DND-41 (cell line): Measurements from ENCODE around the gene ANKS1B.

Experiments used
- ATAC-seq: fragments of 200-7000 bp; cut with Tn5 transposase; 3 replicates; pipeline ENCODE4 v1.9.1; 2021; ENCODE audit warnings: low read depth; ENCODE audit not compliant: insufficient read depth
- DNase-seq: peaks from one replicate; pipeline ENCODE4 v3.0.0-alpha.2; 2020
- H2AFZ ChIP-seq: 2 replicates; pipeline ENCODE4 v1.6.0; 2012; ENCODE audit warnings: low read depth, low read length
- H3K27ac ChIP-seq: 2 replicates; pipeline ENCODE4 v1.5.1; 2012; ENCODE audit warnings: low read length, inconsistent platforms
- H3K27me3 ChIP-seq: fragments of 200-600 bp; sonication (generic); 2 replicates; pipeline ENCODE4 v1.6.0; 2012; ENCODE audit warnings: low read length, mild to moderate bottlenecking, inconsistent platforms; ENCODE audit not compliant: insufficient read depth, poor library complexity
- H3K36me3 ChIP-seq: 2 replicates; pipeline ENCODE4 v1.5.1; 2012; ENCODE audit warnings: low read length, inconsistent platforms; ENCODE audit not compliant: insufficient read depth
- H3K4me1 ChIP-seq: 2 replicates; pipeline ENCODE4 v1.5.1; 2012; ENCODE audit warnings: mild to moderate bottlenecking, low read length; ENCODE audit not compliant: insufficient read depth
- H3K4me2 ChIP-seq: 2 replicates; pipeline ENCODE4 v1.6.0; 2012; ENCODE audit warnings: mild to moderate bottlenecking, moderate library complexity, low read length, inconsistent platforms; ENCODE audit not compliant: insufficient read depth
- H3K4me3 ChIP-seq, 2 experiments: fragments of 200-600 bp in 1 of 2; shearing (Covaris generic) in 1 of 2; 2 replicates each; pipeline ENCODE4 v1.5.1; 2012 to 2016; ENCODE audit warnings: inconsistent platforms in 2 of 2, low read length in 2 of 2, mild to moderate bottlenecking in 2 of 2, low read depth in 1 of 2, moderate library complexity in 1 of 2
- H3K79me2 ChIP-seq: 2 replicates; pipeline ENCODE4 v1.6.0; 2012; ENCODE audit warnings: low read length, inconsistent platforms; ENCODE audit not compliant: insufficient read depth
- H3K9ac ChIP-seq: 2 replicates; pipeline ENCODE4 v1.6.0; 2012; ENCODE audit warnings: low read depth, mild to moderate bottlenecking, inconsistent platforms, low read length, moderate library complexity
- H3K9me3 ChIP-seq: 2 replicates; pipeline ENCODE4 v1.5.1; 2012; ENCODE audit warnings: low read length, moderate library complexity, mild to moderate bottlenecking, inconsistent platforms; ENCODE audit not compliant: insufficient read depth, severe bottlenecking
- H4K20me1 ChIP-seq: 2 replicates; pipeline ENCODE4 v1.6.0; 2012; ENCODE audit warnings: low read length; ENCODE audit not compliant: insufficient read depth
- EZH2 ChIP-seq: IDR thresholded peaks from 3 replicates; pipeline ENCODE4 v1.6.1; 2012; ENCODE audit warnings: borderline replicate concordance, low read depth, mild to moderate bottlenecking, moderate library complexity, low read length, inconsistent platforms; ENCODE audit not compliant: severe bottlenecking
- TF ChIP-seq, protein P1 (sequence below): IDR thresholded peaks from 2 replicates; pipeline ENCODE4 v1.5.1; 2012; ENCODE audit warnings: borderline replicate concordance, low read length, moderate library complexity, mild to moderate bottlenecking; ENCODE audit not compliant: poor library complexity, severe bottlenecking; ENCODE audit errors: extremely low read depth

ANKS1B gene

DNA sequence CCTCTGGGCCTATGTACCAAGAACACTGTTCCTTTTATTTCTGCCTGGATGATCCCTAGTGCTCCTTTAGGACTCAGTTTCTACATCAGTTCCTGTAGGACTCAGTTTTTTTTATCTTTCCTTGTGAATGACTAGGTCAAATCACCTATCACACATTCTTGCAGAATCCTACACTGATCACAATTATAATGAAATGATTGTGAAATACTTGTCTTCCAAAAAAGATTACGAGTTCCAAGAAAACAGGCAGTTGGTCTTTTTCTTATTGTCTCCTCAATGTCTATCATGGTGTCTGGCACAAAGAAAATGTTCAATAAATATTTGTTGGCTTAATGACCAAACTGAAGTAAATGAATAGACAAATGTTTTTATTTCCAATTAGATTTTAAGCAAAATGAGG, 432.7 kb downstream of the ANKS1B start:
- H3K9me3 ChIP-seq = no peaks in the 10 kb centered on the region
- no peak for DNase-seq
- no peak overlapping the region for H2AFZ ChIP-seq
- no peaks in the 10 kb centered on the region for H3K4me1 ChIP-seq
- no peak overlapping the region for H3K9ac ChIP-seq
- H3K79me2 ChIP-seq = no peaks in the 10 kb centered on the region
- no peak overlapping the region for H3K4me3 ChIP-seq
- no peak overlapping the region for H3K4me2 ChIP-seq
- no peaks in the 10 kb centered on the region for H4K20me1 ChIP-seq
- H3K27ac ChIP-seq = no peak overlapping the region
- no peaks in the 10 kb centered on the region for H3K27me3 ChIP-seq
- TF ChIP-seq, protein P1, sequence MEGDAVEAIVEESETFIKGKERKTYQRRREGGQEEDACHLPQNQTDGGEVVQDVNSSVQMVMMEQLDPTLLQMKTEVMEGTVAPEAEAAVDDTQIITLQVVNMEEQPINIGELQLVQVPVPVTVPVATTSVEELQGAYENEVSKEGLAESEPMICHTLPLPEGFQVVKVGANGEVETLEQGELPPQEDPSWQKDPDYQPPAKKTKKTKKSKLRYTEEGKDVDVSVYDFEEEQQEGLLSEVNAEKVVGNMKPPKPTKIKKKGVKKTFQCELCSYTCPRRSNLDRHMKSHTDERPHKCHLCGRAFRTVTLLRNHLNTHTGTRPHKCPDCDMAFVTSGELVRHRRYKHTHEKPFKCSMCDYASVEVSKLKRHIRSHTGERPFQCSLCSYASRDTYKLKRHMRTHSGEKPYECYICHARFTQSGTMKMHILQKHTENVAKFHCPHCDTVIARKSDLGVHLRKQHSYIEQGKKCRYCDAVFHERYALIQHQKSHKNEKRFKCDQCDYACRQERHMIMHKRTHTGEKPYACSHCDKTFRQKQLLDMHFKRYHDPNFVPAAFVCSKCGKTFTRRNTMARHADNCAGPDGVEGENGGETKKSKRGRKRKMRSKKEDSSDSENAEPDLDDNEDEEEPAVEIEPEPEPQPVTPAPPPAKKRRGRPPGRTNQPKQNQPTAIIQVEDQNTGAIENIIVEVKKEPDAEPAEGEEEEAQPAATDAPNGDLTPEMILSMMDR = no peak
- TF ChIP-seq EZH2 = no peak
- ATAC-seq = no peak
- no peaks in the 10 kb centered on the region for H3K36me3 ChIP-seq

DNA sequence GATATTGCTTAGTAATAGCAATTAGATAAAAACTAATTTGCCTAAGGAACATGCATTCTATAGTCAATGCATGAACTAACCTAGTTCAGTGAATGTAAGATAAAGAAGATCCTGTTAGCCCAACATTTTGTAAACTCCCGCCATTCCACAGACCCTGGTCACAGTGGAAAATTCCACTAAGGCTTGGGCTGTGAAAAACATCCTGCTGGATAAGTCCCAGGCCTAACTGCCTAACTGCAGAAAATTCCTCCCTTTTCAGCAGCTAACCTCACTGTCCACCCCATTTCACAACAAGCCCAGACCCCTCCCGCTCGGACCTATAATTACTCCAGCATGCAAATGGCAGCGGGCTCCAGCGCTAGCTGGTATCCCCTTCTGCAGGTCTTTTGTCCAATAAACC, 435.1 kb downstream of the ANKS1B start:
- no peak overlapping the region for H3K9ac ChIP-seq
- H4K20me1 ChIP-seq = no peaks in the 10 kb centered on the region
- H3K4me2 ChIP-seq = no peak overlapping the region
- H3K27me3 ChIP-seq = no peaks in the 10 kb centered on the region
- TF ChIP-seq, protein P1 = no peak
- no peak for TF ChIP-seq EZH2
- H3K9me3 ChIP-seq = no peaks in the 10 kb centered on the region
- no peak overlapping the region for H2AFZ ChIP-seq
- ATAC-seq = no peak
- no peaks in the 10 kb centered on the region for H3K79me2 ChIP-seq
- H3K27ac ChIP-seq = no peak overlapping the region
- DNase-seq = no peak
- H3K36me3 ChIP-seq = no peaks in the 10 kb centered on the region
- H3K4me1 ChIP-seq = no peaks in the 10 kb centered on the region
- no peak overlapping the region for H3K4me3 ChIP-seq

DNA sequence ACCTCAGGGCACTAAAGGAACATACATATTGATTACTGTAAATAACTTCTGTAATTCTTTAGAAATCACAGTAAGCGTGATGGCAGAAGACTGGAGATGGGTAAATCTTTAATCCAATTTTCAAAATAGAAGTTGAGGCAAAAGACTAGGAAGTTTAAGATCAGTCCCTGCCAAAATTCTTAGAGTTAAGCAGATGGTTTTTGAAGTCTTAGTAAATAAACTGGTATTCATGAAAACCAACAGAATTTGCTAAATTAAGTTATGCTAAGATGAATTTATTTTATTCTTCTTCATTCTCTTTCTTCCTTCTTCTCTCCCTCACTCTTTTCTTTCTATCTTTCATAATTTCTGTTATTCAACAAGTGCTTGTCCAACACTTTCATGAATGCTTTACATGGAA, 435.5 kb downstream of the ANKS1B start:
- no peak for DNase-seq
- no peaks in the 10 kb centered on the region for H3K79me2 ChIP-seq
- TF ChIP-seq EZH2 = no peak
- TF ChIP-seq, protein P1 = no peak
- no peak overlapping the region for H3K9ac ChIP-seq
- H3K36me3 ChIP-seq = no peaks in the 10 kb centered on the region
- no peak overlapping the region for H3K4me3 ChIP-seq
- H3K27ac ChIP-seq = no peak overlapping the region
- no peaks in the 10 kb centered on the region for H3K9me3 ChIP-seq
- ATAC-seq = no peak
- no peak overlapping the region for H3K4me2 ChIP-seq
- H3K27me3 ChIP-seq = no peaks in the 10 kb centered on the region
- no peaks in the 10 kb centered on the region for H4K20me1 ChIP-seq
- no peaks in the 10 kb centered on the region for H3K4me1 ChIP-seq
- no peak overlapping the region for H2AFZ ChIP-seq

DNA sequence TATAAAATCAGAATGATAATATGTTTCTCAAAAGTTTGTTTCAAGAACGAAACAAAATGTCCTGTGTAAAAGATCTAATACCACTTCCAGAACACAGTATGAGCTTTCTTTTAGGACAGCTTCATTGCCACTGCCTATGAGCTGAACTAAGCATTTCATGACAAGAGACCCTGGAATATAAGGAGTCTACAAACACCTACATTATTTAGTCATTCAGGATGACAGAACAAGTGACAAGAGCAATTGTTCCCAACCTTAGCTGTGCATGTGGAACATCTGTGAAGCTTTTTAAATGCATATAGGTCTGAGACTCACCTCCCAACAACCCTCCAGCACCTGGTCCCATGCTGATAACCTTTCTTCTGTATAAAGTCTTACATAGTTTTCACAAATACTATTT, 440.3 kb downstream of the ANKS1B start:
- Histone ChIP-seq H4K20me1 (no peaks in the 10 kb centered on the region), H3K79me2 (no peaks in the 10 kb centered on the region), H3K36me3 (no peaks in the 10 kb centered on the region), H3K9ac (no peak overlapping the region), H2AFZ (no peak overlapping the region), H3K4me2 (no peak overlapping the region), H3K27me3 (no peaks in the 10 kb centered on the region), H3K4me3 (no peak overlapping the region), H3K4me1 (no peaks in the 10 kb centered on the region), H3K27ac (no peak overlapping the region), H3K9me3 (no peaks in the 10 kb centered on the region)
- ATAC-seq (no peak), DNase-seq (no peak)
- TF ChIP-seq, protein P1 = no peak
- no peak for TF ChIP-seq EZH2
